ENCODE data around the gene OR2V2.

OR2V2 gene

GRCh38 chr5:181151146-181151545 lies 3.8 kb downstream of the OR2V2 start:
- H3K4me2 ChIP-seq (ENCODE audit: low read length): peak overlapping the region; percentile 68
- H3K79me2 ChIP-seq (ENCODE audit: low read length): no peaks in the 10 kb centered on the region
- no peaks in the 10 kb centered on the region for H3K36me3 ChIP-seq (replicated peaks; ENCODE audit: low read depth, low read length)
- no peak for TF ChIP-seq EZH2phosphoT487 (IDR thresholded peaks at IDR 0.05; ENCODE audit: low read depth)
- TF ChIP-seq, protein P1, sequence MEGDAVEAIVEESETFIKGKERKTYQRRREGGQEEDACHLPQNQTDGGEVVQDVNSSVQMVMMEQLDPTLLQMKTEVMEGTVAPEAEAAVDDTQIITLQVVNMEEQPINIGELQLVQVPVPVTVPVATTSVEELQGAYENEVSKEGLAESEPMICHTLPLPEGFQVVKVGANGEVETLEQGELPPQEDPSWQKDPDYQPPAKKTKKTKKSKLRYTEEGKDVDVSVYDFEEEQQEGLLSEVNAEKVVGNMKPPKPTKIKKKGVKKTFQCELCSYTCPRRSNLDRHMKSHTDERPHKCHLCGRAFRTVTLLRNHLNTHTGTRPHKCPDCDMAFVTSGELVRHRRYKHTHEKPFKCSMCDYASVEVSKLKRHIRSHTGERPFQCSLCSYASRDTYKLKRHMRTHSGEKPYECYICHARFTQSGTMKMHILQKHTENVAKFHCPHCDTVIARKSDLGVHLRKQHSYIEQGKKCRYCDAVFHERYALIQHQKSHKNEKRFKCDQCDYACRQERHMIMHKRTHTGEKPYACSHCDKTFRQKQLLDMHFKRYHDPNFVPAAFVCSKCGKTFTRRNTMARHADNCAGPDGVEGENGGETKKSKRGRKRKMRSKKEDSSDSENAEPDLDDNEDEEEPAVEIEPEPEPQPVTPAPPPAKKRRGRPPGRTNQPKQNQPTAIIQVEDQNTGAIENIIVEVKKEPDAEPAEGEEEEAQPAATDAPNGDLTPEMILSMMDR (IDR thresholded peaks at IDR 0.05; ENCODE audit: low read depth, low read length): peak; percentile 26
- H3K9ac ChIP-seq (ENCODE audit: low read length): peak overlapping the region; percentile 38; the same call in 1 of the 2 replicates
- peaks cover 34% of the 10 kb centered on the region for H3K4me1 ChIP-seq (ENCODE audit: low read length)
- no peaks in the 10 kb centered on the region for H4K20me1 ChIP-seq (ENCODE audit: insufficient read depth, low read length)
- no peak overlapping the region for H3K27ac ChIP-seq (ENCODE audit: low read length)
- H3K9me3 ChIP-seq (ENCODE audit: insufficient read depth, low read length): no peaks in the 10 kb centered on the region
- H2AFZ ChIP-seq (ENCODE audit: low read depth, low read length): no peak overlapping the region
- peak overlapping the region; percentile 48 for H3K4me3 ChIP-seq (ENCODE audit: low read length)
- H3K27me3 ChIP-seq (ENCODE audit: low read depth, low read length): no peaks in the 10 kb centered on the region

DNA sequence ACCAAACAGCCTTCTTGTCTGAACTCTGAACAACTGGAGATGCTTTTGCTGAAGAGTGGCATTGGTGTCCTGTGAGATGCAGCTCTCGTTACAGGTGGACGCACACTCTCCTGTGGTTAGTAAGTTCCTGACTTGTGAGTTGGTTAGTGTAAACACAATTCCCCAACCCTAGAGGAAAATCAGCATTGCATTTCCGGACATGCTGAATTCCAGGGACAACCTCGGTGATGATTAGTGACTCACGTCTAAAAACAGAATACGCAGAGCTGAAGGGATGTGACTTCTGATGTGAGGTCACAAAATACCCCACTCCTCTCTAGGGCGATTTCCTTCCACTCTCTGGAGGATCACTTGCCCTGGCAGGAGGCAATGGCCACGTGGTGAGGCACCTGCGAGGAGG lies 5.0 kb downstream of the OR2V2 start:
- peaks cover 44% of the 10 kb centered on the region for H3K4me1 ChIP-seq (ENCODE audit: low read length)
- H3K4me2 ChIP-seq (ENCODE audit: low read length): no peak overlapping the region
- H3K9ac ChIP-seq (ENCODE audit: low read length): no peak overlapping the region
- TF ChIP-seq, protein P1 (IDR thresholded peaks at IDR 0.05; ENCODE audit: low read depth, low read length): no peak
- no peak for TF ChIP-seq EZH2phosphoT487 (IDR thresholded peaks at IDR 0.05; ENCODE audit: low read depth)
- no peak overlapping the region for H2AFZ ChIP-seq (ENCODE audit: low read depth, low read length)
- no peaks in the 10 kb centered on the region for H4K20me1 ChIP-seq (ENCODE audit: insufficient read depth, low read length)
- no peak overlapping the region for H3K4me3 ChIP-seq (ENCODE audit: low read length)
- no peaks in the 10 kb centered on the region for H3K27me3 ChIP-seq (ENCODE audit: low read depth, low read length)
- no peaks in the 10 kb centered on the region for H3K79me2 ChIP-seq (ENCODE audit: low read length)
- no peaks in the 10 kb centered on the region for H3K36me3 ChIP-seq (replicated peaks; ENCODE audit: low read depth, low read length)
- H3K9me3 ChIP-seq (ENCODE audit: insufficient read depth, low read length): no peaks in the 10 kb centered on the region
- no peak overlapping the region for H3K27ac ChIP-seq (ENCODE audit: low read length)

DNA sequence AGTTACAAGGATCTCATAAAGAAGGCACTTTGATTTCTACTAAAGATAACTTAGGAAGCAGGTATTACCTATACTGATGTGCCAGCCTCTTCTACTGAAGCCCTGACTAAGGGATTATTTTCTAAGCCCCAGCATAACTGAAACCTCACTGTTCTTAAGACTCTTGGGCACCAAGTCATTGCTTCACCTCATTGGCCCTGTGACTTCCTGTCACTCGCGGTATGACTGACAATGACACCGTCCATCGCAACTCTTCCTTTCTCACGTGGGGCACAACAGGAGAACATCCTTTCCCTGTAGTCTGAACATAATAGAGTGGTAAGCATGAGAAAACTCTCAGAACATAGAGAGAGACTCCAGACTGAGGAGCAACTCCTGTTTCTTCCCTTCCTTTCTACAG lies 6.4 kb downstream of the OR2V2 start:
- no peak overlapping the region for H3K4me2 ChIP-seq (ENCODE audit: low read length)
- H3K27me3 ChIP-seq (ENCODE audit: low read depth, low read length): no peaks in the 10 kb centered on the region
- H3K4me1 ChIP-seq (ENCODE audit: low read length): peaks cover 44% of the 10 kb centered on the region
- H3K9me3 ChIP-seq (ENCODE audit: insufficient read depth, low read length): no peaks in the 10 kb centered on the region
- no peaks in the 10 kb centered on the region for H4K20me1 ChIP-seq (ENCODE audit: insufficient read depth, low read length)
- TF ChIP-seq, protein P1 (IDR thresholded peaks at IDR 0.05; ENCODE audit: low read depth, low read length): no peak
- no peak for TF ChIP-seq EZH2phosphoT487 (IDR thresholded peaks at IDR 0.05; ENCODE audit: low read depth)
- no peak overlapping the region for H3K27ac ChIP-seq (ENCODE audit: low read length)
- H3K4me3 ChIP-seq (ENCODE audit: low read length): no peak overlapping the region
- 0 out of 2 replicates have a peak overlapping the region, but pooled peaks have one; percentile 23 for H2AFZ ChIP-seq (ENCODE audit: low read depth, low read length)
- H3K9ac ChIP-seq (ENCODE audit: low read length): no peak overlapping the region
- no peaks in the 10 kb centered on the region for H3K79me2 ChIP-seq (ENCODE audit: low read length)
- H3K36me3 ChIP-seq (replicated peaks; ENCODE audit: low read depth, low read length): no peaks in the 10 kb centered on the region

GRCh38 chr5:181156758-181157157 lies 9.4 kb downstream of the OR2V2 start:
- Histone ChIP-seq H2AFZ (ENCODE audit: low read depth, low read length) (0 out of 2 replicates have a peak overlapping the region, but pooled peaks have one; percentile 16), H3K36me3 (replicated peaks; ENCODE audit: low read depth, low read length) (no peaks in the 10 kb centered on the region)
- TF ChIP-seq, protein P1 (IDR thresholded peaks at IDR 0.05; ENCODE audit: low read depth, low read length): no peak
- no peak for TF ChIP-seq EZH2phosphoT487 (IDR thresholded peaks at IDR 0.05; ENCODE audit: low read depth)

More at GRCh38 chr5:181156758-181157157, 9.4 kb downstream of the OR2V2 start:
- Histone ChIP-seq H3K9ac (ENCODE audit: low read length) (no peak overlapping the region), H4K20me1 (ENCODE audit: insufficient read depth, low read length) (no peaks in the 10 kb centered on the region), H3K4me2 (ENCODE audit: low read length) (no peak overlapping the region), H3K27ac (ENCODE audit: low read length) (no peak overlapping the region), H3K27me3 (ENCODE audit: low read depth, low read length) (no peaks in the 10 kb centered on the region), H3K9me3 (ENCODE audit: insufficient read depth, low read length) (no peaks in the 10 kb centered on the region), H3K4me1 (ENCODE audit: low read length) (peaks cover 39% of the 10 kb centered on the region), H3K4me3 (ENCODE audit: low read length) (no peak overlapping the region), H3K79me2 (ENCODE audit: low read length) (no peaks in the 10 kb centered on the region)

Data from OCI-LY3 (cell line).